Hindlimb muscle (tissue), 1 donor: ENCODE data around the gene KCTD16. TPM values are rescaled to one million over a fixed set of nuclear protein-coding genes. Genes with fewer than 3 reads are reported as not detected.
A peak's percentile ranks its signal among the peaks of the same experiment; 100 is the strongest.

Source experiments
- DNase-seq: peaks from one replicate; pipeline ENCODE4 v3.0.0-alpha.2; 2013
- polyA plus RNA-seq: library from polyadenylated mRNA; unstranded; fragments of 120-200 nt; gene quantifications from one replicate; pipeline ENCODE4 v1.2.1, GENCODE V29; 2013; ENCODE audit not compliant: insufficient read length

Gene KCTD16
- polyA plus RNA-seq, 1 donor: 0.08 TPM

DNA sequence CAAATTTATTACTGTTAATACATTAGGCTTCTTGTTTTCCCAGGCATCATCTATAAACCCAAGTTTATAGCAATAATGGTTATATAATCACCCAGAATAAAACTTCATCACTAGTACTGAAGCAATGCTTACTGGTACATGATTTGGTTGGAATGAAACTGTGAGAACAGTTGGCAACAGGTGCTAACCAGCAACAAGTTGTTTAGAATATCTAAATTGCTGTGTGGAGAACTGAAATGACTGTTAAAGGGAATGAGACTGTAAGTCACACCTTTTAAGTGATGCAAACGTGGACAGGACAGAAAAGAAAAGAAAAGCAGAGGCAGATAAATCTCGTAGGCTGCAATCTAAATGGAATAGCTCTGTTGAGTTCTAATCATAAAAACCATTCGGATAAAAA is 2.7 kb upstream of the KCTD16 start:
- no peak for DNase-seq

DNA sequence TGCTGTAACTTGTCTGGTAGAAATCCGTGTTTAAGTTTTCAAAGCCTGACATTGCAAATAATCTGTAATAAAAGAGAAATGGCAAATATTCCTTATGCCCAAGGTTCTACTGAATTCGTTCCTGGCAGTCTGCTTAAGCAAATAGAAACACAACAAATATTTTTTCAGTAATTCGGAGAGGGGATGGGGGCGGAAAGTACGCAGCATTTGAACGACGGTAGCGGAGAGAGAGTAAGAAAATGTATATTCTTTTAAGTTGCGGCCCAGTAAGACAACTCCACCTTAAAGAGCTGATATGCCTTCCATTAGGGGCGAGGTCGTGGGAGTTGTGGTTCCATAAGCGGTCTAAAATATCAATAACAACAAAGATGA is 783 bp upstream of the KCTD16 start:
- no peak for DNase-seq

GRCh38 chr5:144173766-144174165 is 3.1 kb downstream of the KCTD16 start:
- DNase-seq: no peak

DNA sequence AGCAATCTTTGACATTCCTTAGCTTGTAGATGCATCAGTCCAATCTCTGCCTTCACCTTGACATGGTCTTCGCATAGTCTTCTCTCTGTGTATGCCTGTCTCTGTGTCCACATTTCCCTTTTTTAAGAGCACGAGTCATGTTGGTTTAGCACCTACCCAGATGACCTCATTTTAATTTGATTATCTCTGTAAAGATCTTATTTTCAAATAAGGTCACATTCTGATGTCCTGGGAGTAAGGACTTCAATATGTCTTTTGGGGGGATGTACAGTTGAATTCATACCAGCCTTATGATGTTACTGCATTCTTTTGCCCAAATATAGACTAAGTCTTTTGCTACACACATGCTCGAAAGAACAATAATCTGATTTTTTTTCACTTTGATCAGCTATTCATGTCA is 6.9 kb downstream of the KCTD16 start:
- DNase-seq: no peak

DNA sequence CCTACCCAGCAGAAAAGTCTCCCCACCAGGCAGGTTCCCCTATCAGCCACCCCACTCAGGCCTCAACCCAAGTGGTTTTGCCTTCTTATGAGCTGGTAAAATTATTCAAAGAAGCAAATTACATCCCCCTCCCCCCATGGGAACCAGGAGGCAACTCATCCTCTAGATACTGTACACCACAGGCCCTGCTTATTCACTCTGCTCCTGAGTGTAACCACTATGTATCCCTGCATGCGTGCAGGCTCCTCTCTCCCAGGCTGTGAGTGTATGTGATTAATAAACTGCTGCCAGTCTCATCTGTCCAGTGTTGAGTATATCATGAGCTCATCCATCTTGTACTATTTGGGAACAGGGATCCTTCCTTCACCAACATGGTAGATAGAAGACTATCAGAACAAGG is 8.6 kb downstream of the KCTD16 start:
- no peak for DNase-seq

- DNase-seq: no peak
Observed at GRCh38 chr5:144183254-144183889, 12.7 kb downstream of the KCTD16 start.

DNA sequence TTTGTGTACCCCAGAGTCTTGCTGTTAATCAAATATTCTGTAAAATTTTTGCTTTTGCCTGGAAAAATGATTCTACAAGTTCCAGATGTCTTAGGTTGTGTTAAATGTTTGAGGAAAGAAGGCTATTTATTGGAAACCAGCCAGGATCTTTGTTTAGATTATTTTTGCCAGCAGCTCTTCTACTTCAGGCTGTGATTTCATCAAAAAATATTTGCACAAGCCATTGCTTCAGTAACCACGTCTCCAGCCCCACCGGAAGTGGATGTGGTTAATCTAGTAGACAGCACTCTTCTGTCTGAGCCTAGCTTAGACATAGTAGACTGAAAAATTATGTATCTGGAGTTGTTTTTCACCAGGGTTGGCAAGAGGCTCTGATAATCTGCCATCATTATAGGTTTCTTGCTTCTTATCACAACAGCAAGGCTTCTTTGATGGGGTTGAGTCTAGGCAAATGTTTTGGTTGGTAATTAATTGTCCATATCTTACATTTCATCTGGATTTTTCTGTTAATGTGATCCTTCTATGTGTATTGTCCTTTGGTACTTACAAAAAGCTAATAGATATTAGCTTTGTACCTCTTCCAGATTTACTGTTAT is 17.1 kb downstream of the KCTD16 start:
- DNase-seq: peak; percentile 21

DNA sequence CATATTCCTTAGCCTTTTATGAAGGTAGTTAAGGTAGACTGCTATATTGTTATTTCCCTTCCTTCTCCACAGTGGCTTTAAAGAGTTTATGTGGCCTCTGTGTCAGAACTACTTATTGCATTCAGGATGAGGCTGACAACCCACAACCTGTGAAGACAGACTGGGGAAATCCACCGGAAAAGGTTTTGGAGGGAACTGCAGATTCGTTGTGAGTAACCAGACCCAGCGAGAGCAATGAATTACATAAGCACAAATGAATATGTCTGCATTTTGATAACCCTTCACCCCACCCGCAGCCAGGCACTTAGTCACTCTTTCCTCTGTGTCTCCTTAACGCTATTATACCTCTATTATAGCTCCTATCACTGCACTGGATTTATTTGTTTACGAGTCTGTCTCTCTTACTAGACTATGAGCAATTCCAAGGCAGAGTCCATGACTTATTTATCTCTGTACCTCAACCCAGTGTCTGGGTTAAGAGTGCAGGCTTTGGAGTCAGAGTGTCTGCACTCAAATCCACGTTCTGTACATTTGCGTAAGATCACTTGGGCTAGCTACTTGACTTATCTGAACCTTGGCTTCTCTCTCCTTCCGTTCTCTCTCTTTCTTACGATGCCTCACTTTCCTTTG is 19.2 kb downstream of the KCTD16 start:
- DNase-seq: no peak

DNA sequence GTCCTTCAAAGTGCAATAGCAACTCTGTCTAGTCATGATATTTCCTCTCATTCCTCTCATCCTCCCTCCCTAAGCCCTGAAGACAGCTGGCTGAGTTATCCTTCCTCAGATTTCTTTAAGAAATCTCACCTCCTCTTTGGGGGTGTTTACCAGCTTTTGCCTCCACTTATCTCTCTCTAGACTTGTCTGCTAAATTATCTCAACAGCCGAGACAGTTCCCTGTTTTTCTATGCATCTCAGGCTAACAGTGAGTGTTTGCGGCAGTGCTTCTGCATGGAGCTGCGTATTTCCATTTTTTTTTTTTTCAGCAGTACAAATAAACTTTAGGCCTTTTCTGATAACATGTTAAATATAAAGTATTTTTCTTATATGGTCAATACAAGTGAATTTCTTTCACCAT is 20.9 kb downstream of the KCTD16 start:
- DNase-seq: no peak

DNA sequence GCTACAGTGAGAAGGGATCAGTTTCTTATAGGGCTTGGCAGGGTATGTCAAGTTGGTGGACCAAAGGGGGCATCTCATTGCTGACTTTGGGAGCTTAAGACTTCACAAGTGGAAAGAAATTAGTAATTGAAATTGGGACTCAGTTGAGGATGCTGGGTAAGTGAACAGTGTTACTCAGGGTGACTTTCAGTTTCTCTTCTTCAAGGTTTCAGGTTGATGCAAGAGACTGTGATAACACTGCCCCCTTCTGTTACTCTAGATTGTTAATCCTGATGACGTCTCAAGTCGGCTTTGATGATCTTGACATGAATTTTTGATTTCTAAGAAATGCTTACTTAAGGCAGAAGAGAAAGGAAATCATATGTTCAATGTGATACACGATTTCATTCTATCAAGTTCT is 21.3 kb downstream of the KCTD16 start:
- no peak for DNase-seq

DNA sequence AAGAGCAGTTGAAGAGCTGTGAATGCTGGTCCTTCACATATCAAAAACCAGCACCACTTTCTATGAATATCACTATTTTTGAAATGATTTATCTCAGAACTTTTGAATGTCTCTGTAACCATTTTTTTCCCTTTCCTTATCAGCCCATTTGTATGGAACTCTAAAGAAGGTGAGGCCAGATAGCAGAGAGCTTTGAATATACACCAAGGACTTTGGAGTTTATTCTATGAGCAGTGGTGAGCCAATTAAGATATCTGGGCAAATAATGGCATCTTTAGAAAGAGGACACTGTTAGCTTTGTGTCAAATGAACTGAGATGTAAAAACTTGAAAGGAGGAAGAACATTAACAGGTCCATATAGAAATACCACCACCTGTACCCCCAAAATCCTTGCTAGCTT is 22.0 kb downstream of the KCTD16 start:
- DNase-seq: no peak

DNA sequence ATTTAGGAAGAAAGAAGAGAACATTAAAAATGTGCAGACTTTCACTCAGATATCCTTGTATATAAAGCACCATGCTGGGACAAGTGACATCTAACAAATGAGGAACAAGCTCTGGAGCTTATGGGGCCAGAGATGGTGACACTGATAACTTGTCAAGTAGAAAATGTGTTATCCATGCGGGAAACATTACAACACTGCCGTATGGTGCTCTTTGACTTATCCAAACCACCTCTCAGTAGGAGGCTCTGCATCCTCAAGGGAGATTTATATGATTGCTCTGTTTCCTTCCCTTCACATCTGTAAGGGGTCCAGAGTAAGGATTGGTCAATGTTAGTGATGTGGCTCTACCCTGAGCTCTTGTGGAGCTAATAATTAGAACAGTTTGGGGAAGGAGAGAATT is 23.5 kb downstream of the KCTD16 start:
- no peak for DNase-seq

DNA sequence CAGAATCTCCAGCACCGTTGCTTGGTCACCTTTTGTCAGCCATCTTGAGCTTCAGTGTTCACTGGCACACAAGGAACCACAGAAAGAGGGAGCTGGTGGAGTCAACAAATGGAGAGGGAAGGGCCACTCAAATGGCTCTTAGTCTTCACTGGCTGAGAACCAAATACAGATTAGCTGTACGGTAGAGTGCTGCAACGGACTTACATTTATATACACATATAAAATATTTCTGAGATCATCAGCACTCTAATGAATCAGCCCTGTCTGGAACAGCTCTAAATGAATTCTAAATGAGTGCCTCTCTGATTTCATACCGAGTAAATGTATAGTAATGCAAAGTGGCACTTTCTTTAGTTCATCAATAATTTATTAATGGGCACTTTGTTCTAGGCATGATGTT is 24.8 kb downstream of the KCTD16 start:
- DNase-seq: no peak

DNA sequence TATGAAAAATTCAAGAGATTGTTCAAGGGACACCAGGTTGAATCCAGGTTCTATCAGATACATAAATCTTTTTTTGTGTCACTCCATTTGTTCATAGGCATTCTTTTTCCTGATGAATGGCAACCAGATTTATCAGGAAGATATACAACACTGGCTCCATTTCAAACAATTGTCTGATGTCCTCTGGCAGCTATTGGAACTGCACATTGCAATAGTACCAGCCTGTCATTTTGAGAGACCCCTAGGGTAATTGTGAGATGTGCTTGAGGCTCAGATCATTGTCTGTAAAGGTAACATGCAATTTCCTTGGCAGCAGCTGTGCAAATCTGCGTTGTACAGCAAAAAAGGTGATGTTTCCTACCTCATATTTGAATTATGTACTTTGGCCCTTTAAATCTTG is 25.9 kb downstream of the KCTD16 start:
- DNase-seq: no peak

- no peak for DNase-seq
Observed at GRCh38 chr5:144198386-144198785, 27.7 kb downstream of the KCTD16 start.

DNA sequence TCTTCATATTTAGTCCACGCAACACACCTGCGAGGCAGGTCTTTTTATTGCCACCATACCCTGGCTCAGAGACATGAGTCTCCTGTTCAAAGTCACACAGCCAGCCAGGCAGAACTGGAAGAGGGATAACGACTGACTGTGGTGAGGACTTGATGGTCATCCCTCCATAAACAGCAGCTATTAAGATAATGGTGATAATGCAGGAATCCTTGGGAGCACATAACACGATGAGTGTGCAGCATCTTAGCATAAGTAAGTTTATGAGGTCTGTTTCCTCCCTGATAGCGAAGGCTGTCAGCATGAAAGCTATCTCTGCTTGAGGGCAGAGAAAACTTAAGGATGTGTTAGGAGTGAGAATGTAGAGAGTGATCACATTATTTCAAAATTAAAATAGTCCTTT is 30.9 kb downstream of the KCTD16 start:
- DNase-seq: no peak

GRCh38 chr5:144202072-144202471 is 31.4 kb downstream of the KCTD16 start:
- DNase-seq: no peak

DNA sequence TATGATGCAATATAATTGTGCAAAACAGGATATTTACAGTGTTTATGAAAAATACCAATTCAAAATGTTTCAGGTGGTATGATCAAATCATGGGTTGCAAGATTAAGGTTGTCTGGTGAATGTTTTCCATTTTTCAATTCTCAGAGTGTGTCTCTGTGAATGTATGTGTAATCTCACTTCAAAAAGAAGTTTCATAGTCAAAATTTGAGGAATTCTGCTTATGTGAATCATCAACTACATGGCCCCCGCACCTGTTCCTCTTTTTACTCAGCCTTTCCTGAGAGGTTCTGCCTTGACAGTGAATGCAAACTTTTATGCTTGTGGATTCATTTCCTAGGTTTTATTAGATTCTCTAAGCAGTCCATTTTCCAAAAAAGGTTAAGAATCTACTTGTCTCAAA is 32.1 kb downstream of the KCTD16 start:
- DNase-seq: no peak

DNA sequence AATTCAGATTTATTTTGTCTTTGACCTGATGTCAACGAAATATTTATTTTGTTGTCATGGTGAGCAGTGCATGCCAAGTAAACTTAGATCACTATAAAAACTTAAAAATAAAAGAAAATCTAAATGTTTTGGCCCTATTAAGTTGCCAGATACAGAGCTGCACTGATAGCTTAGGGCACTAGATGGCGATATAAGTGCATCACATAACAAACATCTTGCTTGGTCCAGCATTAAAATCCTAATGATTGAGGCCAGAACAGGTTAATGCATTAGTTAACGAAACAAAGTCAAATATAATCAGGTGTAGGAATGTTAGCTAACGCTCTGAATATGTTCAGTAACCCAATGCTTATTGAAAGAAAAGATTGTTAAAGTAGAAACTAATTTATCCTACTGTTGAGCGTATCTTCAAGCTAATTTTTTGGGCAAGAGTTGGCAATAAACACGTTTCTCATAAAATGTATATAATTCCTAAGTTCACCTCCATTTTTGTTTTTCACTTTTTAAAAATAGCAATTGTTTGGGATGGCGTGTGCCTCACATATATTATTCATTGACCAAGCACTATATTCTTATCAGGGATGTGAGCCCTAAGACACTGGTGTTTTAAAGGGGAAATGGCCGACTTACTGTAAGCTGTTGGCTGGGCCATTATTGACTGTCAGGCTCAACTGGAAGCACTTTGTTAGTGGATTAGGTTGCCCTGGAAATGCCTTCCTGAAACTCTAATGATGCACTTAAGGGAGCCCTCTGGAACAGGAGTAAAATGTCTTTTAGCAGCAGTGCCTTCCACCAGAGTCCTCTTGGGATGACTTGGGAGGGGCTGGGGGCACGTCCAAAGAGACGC is 33.3 kb downstream of the KCTD16 start:
- DNase-seq: peak; percentile 55

- DNase-seq: peak; percentile 19
Observed at GRCh38 chr5:144205141-144205551, 34.5 kb downstream of the KCTD16 start.

DNA sequence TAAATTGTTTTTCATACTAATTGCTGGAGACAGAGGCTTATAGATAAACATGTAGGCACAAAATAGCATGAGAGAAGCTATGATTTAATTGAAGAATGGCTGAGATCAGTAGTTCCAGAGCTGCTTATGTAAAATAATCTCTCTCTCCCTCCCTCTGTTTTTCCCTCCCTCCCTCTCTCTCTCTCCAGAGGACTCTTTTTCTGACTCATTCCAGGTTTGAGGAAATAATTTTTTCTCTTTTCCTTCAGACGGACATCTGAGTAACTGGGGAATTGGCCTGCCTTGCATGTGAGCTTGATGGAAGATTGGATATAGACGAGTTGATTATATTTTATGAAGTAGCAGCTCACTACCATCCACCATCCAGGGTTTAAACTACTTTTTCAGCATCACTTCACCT is 35.5 kb downstream of the KCTD16 start:
- DNase-seq: no peak

GRCh38 chr5:144207875-144208444 is 37.3 kb downstream of the KCTD16 start:
- no peak for DNase-seq

- no peak for DNase-seq
Observed at GRCh38 chr5:144209361-144209760, 38.7 kb downstream of the KCTD16 start.
